ENCODE measurements around the gene CXCL12.

Gene CXCL12

GRCh38 chr10:44330431-44330830, 54.5 kb downstream of the CXCL12 start:
- DNase-seq, result no peak

GRCh38 chr10:44327461-44327860, 57.4 kb downstream of the CXCL12 start:
- DNase-seq, result no peak

Measured in activated CD4-positive, alpha-beta T cell treated with anti-CD3 and anti-CD28 coated beads, Interleukin-2, amount 50 U/mL, for 16 hours (primary cell).